ENCODE results near the gene TNFAIP8. TPM values are rescaled to one million over a fixed set of nuclear protein-coding genes. Genes with fewer than 3 reads are reported as not detected.

TNFAIP8 gene
- total and polyA plus RNA-seq, 10 of the 15 experiments (the other 5 are each of a cell fraction or from before 2014, with no cell fraction given), result 124 to 324 (median 177) TPM

GRCh38 chr5:119346394-119346793 lies 9.4 kb upstream of the TNFAIP8 start (continued):
- TF ChIP-seq PKNOX1 (IDR thresholded peaks at IDR 0.05) (no peak), CHD4 (IDR thresholded peaks at IDR 0.05) (no peak), HSF1 (IDR thresholded peaks at IDR 0.05; ENCODE audit: low read depth, low read length) (no peak), NBN (IDR thresholded peaks at IDR 0.05) (no peak), ZZZ3 (IDR thresholded peaks at IDR 0.05; ENCODE audit: control insufficient read depth, insufficient read length, low read depth) (no peak), FOXM1 (IDR thresholded peaks at IDR 0.05; ENCODE audit: low read depth, low read length) (no peak), E2F8 (IDR thresholded peaks at IDR 0.05; ENCODE audit: low read depth, partially characterized antibody) (no peak), CBX3 (IDR thresholded peaks at IDR 0.05; ENCODE audit: borderline replicate concordance, low read depth) (no peak), NR2F1 (conservative IDR thresholded peaks at IDR 0.05) (no peak), POLR2AphosphoS5 (IDR thresholded peaks at IDR 0.05; ENCODE audit: low read length) (no peak), EP300 (IDR thresholded peaks at IDR 0.05; ENCODE audit: borderline replicate concordance in 1 of 2, control insufficient read depth in 1 of 2, low read depth in 2 of 2, low read length in 2 of 2) (peak in 1 of 2 experiments; percentile 32; a peak in 1 of 4 replicates), RCOR1 (conservative IDR thresholded peaks at IDR 0.05; ENCODE audit: low read depth, low read length) (no peak), PAX8 (IDR thresholded peaks at IDR 0.05) (no peak), YY1 (IDR thresholded peaks at IDR 0.05; ENCODE audit: low read depth, low read length) (no peak), RFX5 (IDR thresholded peaks at IDR 0.05; ENCODE audit: low read depth, low read length) (no peak), MTA3 (IDR thresholded peaks at IDR 0.05; ENCODE audit: borderline replicate concordance, low read length) (no peak), IKZF1 (conservative IDR thresholded peaks at IDR 0.05) (0 out of 2 replicates have a peak, but pooled peaks have one; percentile 34), ZNF622 (IDR thresholded peaks at IDR 0.05) (no peak)
- TF ChIP-seq, protein P1, sequence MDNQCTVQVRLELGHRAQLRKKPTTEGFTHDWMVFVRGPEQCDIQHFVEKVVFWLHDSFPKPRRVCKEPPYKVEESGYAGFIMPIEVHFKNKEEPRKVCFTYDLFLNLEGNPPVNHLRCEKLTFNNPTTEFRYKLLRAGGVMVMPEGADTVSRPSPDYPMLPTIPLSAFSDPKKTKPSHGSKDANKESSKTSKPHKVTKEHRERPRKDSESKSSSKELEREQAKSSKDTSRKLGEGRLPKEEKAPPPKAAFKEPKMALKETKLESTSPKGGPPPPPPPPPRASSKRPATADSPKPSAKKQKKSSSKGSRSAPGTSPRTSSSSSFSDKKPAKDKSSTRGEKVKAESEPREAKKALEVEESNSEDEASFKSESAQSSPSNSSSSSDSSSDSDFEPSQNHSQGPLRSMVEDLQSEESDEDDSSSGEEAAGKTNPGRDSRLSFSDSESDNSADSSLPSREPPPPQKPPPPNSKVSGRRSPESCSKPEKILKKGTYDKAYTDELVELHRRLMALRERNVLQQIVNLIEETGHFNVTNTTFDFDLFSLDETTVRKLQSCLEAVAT (IDR thresholded peaks at IDR 0.05), result no peak

Measured in GM12878 (cell line).